OCI-LY3 (cell line): ENCODE measurements around the gene TBXAS1.
A peak's percentile ranks its signal among the peaks of the same experiment; 100 is the strongest.

Source experiments
- H2AFZ ChIP-seq: fragments of 200-600, 300-600 bp; shearing (Covaris generic); 2 replicates; pipeline ENCODE4 v1.6.0; 2014; ENCODE audit warnings: antibody characterized with exemption, low read depth, low read length
- H3K27ac ChIP-seq: fragments of 200-600, 300-600 bp; sonication (generic); 2 replicates; pipeline ENCODE4 v1.5.1; 2014; ENCODE audit warnings: mild to moderate bottlenecking, low read length, moderate library complexity, mixed read lengths
- H3K27me3 ChIP-seq: fragments of 200-600, 300-600 bp; sonication (generic); 2 replicates; pipeline ENCODE4 v1.6.1; 2014; ENCODE audit warnings: low read depth, low read length, mixed read lengths
- H3K36me3 ChIP-seq: fragments of 200-600, 300-600 bp; sonication (generic); replicated peaks from 2 replicates; pipeline ENCODE3; 2014; ENCODE audit warnings: low read depth, low read length, mixed read lengths
- H3K4me1 ChIP-seq: fragments of 300-600, 200-600 bp; sonication (generic); 2 replicates; pipeline ENCODE4 v1.6.1; 2014; ENCODE audit warnings: low read length, mixed read lengths
- H3K4me2 ChIP-seq: fragments of 200-600, 300-600 bp; sonication (generic); 2 replicates; pipeline ENCODE4 v1.6.1; 2014; ENCODE audit warnings: low read length, mixed read lengths
- H3K4me3 ChIP-seq: fragments of 300-600, 200-600 bp; sonication (generic); 2 replicates; pipeline ENCODE4 v1.5.1; 2014; ENCODE audit warnings: antibody characterized with exemption, mild to moderate bottlenecking, low read length, moderate library complexity
- H3K79me2 ChIP-seq: fragments of 300-600, 200-600 bp; shearing (Covaris generic); 2 replicates; pipeline ENCODE4 v1.6.1; 2014; ENCODE audit warnings: mild to moderate bottlenecking, low read length, mixed read lengths
- H3K9ac ChIP-seq: fragments of 300-600, 200-600 bp; shearing (Covaris generic); 2 replicates; pipeline ENCODE4 v1.6.0; 2014; ENCODE audit warnings: mild to moderate bottlenecking, low read length, moderate library complexity
- H3K9me3 ChIP-seq: fragments of 200-600, 300-600 bp; shearing (Covaris generic); 2 replicates; pipeline ENCODE4 v1.6.1; 2014; ENCODE audit warnings: low read length, mixed read lengths; ENCODE audit not compliant: insufficient read depth
- H4K20me1 ChIP-seq: fragments of 200-600, 300-600 bp; sonication (generic); 2 replicates; pipeline ENCODE4 v1.6.1; 2016; ENCODE audit warnings: low read length, mixed read lengths; ENCODE audit not compliant: insufficient read depth
- CTCF ChIP-seq: fragments of 200-600, 300-600 bp; sonication (generic); IDR thresholded peaks from 2 replicates; pipeline ENCODE4 v1.5.1; 2014; ENCODE audit warnings: antibody characterized with exemption, low read length, low read depth
- EZH2phosphoT487 ChIP-seq: fragments of 200-600 bp; shearing (Covaris generic); IDR thresholded peaks from 2 replicates; pipeline ENCODE4 v1.6.1; 2018; ENCODE audit warnings: antibody characterized with exemption, mixed run types, low read depth

TBXAS1 gene

GRCh38 chr7:139854124-139854511 is 25.1 kb downstream of the TBXAS1 start:
- no peaks in the 10 kb centered on the region for H3K79me2 ChIP-seq
- no peak overlapping the region for H3K4me2 ChIP-seq
- H3K4me1 ChIP-seq: peaks cover 8% of the 10 kb centered on the region
- H4K20me1 ChIP-seq: no peaks in the 10 kb centered on the region
- TF ChIP-seq CTCF: no peak
- no peak for TF ChIP-seq EZH2phosphoT487
- H3K27ac ChIP-seq: no peak overlapping the region
- no peak overlapping the region for H2AFZ ChIP-seq
- no peaks in the 10 kb centered on the region for H3K36me3 ChIP-seq
- H3K4me3 ChIP-seq: no peak overlapping the region
- peaks cover 9% of the 10 kb centered on the region; the same call in 1 of the 2 replicates for H3K27me3 ChIP-seq
- H3K9me3 ChIP-seq: peaks cover 4% of the 10 kb centered on the region; the same call in 1 of the 2 replicates
- H3K9ac ChIP-seq: no peak overlapping the region

GRCh38 chr7:139854803-139855497 is 25.9 kb downstream of the TBXAS1 start:
- Histone ChIP-seq H3K79me2 (no peaks in the 10 kb centered on the region), H3K4me1 (peaks cover 9% of the 10 kb centered on the region), H3K36me3 (no peaks in the 10 kb centered on the region), H3K9me3 (peaks cover 4% of the 10 kb centered on the region; the same call in 1 of the 2 replicates), H3K4me3 (no peak overlapping the region), H4K20me1 (no peaks in the 10 kb centered on the region), H3K27me3 (peaks cover 6% of the 10 kb centered on the region; the same call in 1 of the 2 replicates), H2AFZ (no peak overlapping the region), H3K9ac (no peak overlapping the region), H3K27ac (no peak overlapping the region), H3K4me2 (peak overlapping the region; percentile 6; the same call in 1 of the 2 replicates)
- TF ChIP-seq CTCF (no peak), EZH2phosphoT487 (no peak)

- Histone ChIP-seq H3K9ac (no peak overlapping the region), H4K20me1 (no peaks in the 10 kb centered on the region), H3K9me3 (peaks cover 4% of the 10 kb centered on the region; the same call in 1 of the 2 replicates), H3K27ac (no peak overlapping the region), H3K4me2 (peak overlapping the region; percentile 6; the same call in 1 of the 2 replicates), H2AFZ (0 out of 2 replicates have a peak overlapping the region, but pooled peaks have one; percentile 7), H3K36me3 (no peaks in the 10 kb centered on the region), H3K79me2 (no peaks in the 10 kb centered on the region), H3K27me3 (0 out of 2 replicates have a peak, but pooled peaks cover 1% of the 10 kb centered on the region), H3K4me3 (no peak overlapping the region), H3K4me1 (peaks cover 17% of the 10 kb centered on the region)
- no peak for TF ChIP-seq CTCF
- TF ChIP-seq EZH2phosphoT487: no peak
These were observed 26.6 kb downstream of the TBXAS1 start for GRCh38 chr7:139855498-139856270.

- Histone ChIP-seq H2AFZ (no peak overlapping the region), H3K79me2 (no peaks in the 10 kb centered on the region), H3K27ac (no peak overlapping the region), H4K20me1 (no peaks in the 10 kb centered on the region), H3K4me3 (no peak overlapping the region), H3K4me1 (peaks cover 17% of the 10 kb centered on the region), H3K27me3 (peaks cover 13% of the 10 kb centered on the region; the same call in 1 of the 2 replicates), H3K4me2 (no peak overlapping the region), H3K9me3 (peaks cover 4% of the 10 kb centered on the region; the same call in 1 of the 2 replicates), H3K36me3 (no peaks in the 10 kb centered on the region), H3K9ac (no peak overlapping the region)
- TF ChIP-seq EZH2phosphoT487 (no peak), CTCF (no peak)
These were observed 28.7 kb downstream of the TBXAS1 start for GRCh38 chr7:139857791-139858190.
